ENCODE measurements around the gene PARD6G.

Gene PARD6G

GRCh38 chr18:80180778-80181564 is 66.3 kb downstream of the PARD6G start:
- no peak for TF ChIP-seq CTCF (IDR thresholded peaks at IDR 0.05)
- no peak overlapping the region for H3K27ac ChIP-seq
- H3K27me3 ChIP-seq (ENCODE audit: control insufficient read depth, insufficient read depth, low read length), result no peaks in the 10 kb centered on the region
- H3K79me2 ChIP-seq, result no peaks in the 10 kb centered on the region
- no peak overlapping the region for H3K4me3 ChIP-seq (ENCODE audit: low read depth, low read length)
- peaks cover 4% of the 10 kb centered on the region for H3K4me1 ChIP-seq
- no peak overlapping the region for H3K9ac ChIP-seq
- no peaks in the 10 kb centered on the region for H3K36me3 ChIP-seq (ENCODE audit: control insufficient read depth, insufficient read depth, low read length)
- H3K9me3 ChIP-seq (ENCODE audit: control insufficient read depth, low read length), result no peaks in the 10 kb centered on the region
- H3K4me2 ChIP-seq (ENCODE audit: low read length), result no peak overlapping the region
- no peak overlapping the region for H2AFZ ChIP-seq

- Histone ChIP-seq H2AFZ (no peak overlapping the region), H3K4me1 (peaks cover 4% of the 10 kb centered on the region), H3K27me3 (ENCODE audit: control insufficient read depth, insufficient read depth, low read length) (no peaks in the 10 kb centered on the region), H3K9ac (no peak overlapping the region), H3K79me2 (no peaks in the 10 kb centered on the region), H3K4me3 (ENCODE audit: low read depth, low read length) (no peak overlapping the region), H3K9me3 (ENCODE audit: control insufficient read depth, low read length) (no peaks in the 10 kb centered on the region), H3K4me2 (ENCODE audit: low read length) (no peak overlapping the region), H3K27ac (no peak overlapping the region), H3K36me3 (ENCODE audit: control insufficient read depth, insufficient read depth, low read length) (no peaks in the 10 kb centered on the region)
- no peak for TF ChIP-seq CTCF (IDR thresholded peaks at IDR 0.05)
These were observed 67.3 kb downstream of the PARD6G start for GRCh38 chr18:80179857-80180558.

DNA sequence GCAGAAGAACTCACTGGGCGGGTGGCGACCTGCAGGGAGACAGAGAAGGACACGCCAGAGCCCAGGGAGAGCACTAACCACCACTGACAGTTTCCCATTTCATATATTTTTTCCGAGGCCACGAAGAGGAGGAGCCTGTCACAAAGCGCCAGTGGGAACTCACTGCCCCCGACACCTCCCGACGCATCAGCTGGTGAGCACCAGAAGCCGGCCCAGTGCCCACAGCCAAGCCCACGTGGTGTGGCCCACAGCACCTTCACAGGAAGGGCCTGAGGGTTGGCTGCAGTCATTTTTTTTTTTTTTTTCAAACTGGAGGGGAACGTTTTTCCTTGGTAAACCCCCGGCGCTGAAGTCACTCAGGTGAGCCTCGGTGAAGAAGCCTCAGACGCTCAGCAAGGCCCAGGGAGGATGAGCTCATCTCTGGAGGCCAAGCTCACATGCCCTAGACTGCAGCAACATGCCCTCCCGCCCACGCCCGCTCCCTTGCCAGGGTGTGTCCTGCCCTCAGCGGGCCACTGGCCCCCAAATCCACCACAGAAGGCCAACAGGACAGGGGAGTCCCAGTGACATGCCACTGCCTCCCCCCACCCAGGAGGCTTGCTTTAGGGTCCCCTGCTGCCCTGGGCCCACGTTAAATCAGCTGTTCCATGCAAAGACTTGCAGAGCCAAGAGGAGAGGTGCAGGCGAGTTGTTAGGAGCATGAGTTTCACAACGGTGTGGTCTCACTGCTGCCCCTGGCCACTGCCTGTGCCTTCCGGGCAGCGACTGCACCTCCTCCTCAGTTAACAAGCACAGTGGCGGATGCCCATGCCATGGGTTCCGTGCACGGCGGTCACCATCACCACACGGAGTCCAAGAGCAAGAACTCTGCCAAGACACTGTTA is 68.1 kb downstream of the PARD6G start:
- peaks cover 4% of the 10 kb centered on the region for H3K4me1 ChIP-seq
- no peaks in the 10 kb centered on the region for H3K9me3 ChIP-seq (ENCODE audit: control insufficient read depth, low read length)
- H3K79me2 ChIP-seq, result no peaks in the 10 kb centered on the region
- H3K27me3 ChIP-seq (ENCODE audit: control insufficient read depth, insufficient read depth, low read length), result no peaks in the 10 kb centered on the region
- no peak overlapping the region for H3K4me3 ChIP-seq (ENCODE audit: low read depth, low read length)
- no peaks in the 10 kb centered on the region for H3K36me3 ChIP-seq (ENCODE audit: control insufficient read depth, insufficient read depth, low read length)
- no peak overlapping the region for H2AFZ ChIP-seq
- no peak overlapping the region for H3K9ac ChIP-seq
- no peak overlapping the region for H3K4me2 ChIP-seq (ENCODE audit: low read length)
- TF ChIP-seq CTCF (IDR thresholded peaks at IDR 0.05), result no peak
- no peak overlapping the region for H3K27ac ChIP-seq

GRCh38 chr18:80177128-80177527 is 70.2 kb downstream of the PARD6G start:
- no peak overlapping the region for H3K4me3 ChIP-seq (ENCODE audit: low read depth, low read length)
- H3K79me2 ChIP-seq, result no peaks in the 10 kb centered on the region
- H3K27ac ChIP-seq, result no peak overlapping the region
- no peak for TF ChIP-seq CTCF (IDR thresholded peaks at IDR 0.05)
- no peaks in the 10 kb centered on the region for H3K9me3 ChIP-seq (ENCODE audit: control insufficient read depth, low read length)
- H3K36me3 ChIP-seq (ENCODE audit: control insufficient read depth, insufficient read depth, low read length), result no peaks in the 10 kb centered on the region
- H3K4me2 ChIP-seq (ENCODE audit: low read length), result no peak overlapping the region
- H3K4me1 ChIP-seq, result peaks cover 3% of the 10 kb centered on the region
- H3K27me3 ChIP-seq (ENCODE audit: control insufficient read depth, insufficient read depth, low read length), result no peaks in the 10 kb centered on the region
- no peak overlapping the region for H2AFZ ChIP-seq
- no peak overlapping the region for H3K9ac ChIP-seq

Measured in parathyroid adenoma (tissue), 2 donors.